Measurements from ENCODE around the gene TMEM94. TPM values are rescaled to one million over a fixed set of nuclear protein-coding genes. Genes with fewer than 3 reads are reported as not detected.

TMEM94 gene
- total RNA-seq, 1 experiment from 2014 or later = 61.4 TPM

DNA sequence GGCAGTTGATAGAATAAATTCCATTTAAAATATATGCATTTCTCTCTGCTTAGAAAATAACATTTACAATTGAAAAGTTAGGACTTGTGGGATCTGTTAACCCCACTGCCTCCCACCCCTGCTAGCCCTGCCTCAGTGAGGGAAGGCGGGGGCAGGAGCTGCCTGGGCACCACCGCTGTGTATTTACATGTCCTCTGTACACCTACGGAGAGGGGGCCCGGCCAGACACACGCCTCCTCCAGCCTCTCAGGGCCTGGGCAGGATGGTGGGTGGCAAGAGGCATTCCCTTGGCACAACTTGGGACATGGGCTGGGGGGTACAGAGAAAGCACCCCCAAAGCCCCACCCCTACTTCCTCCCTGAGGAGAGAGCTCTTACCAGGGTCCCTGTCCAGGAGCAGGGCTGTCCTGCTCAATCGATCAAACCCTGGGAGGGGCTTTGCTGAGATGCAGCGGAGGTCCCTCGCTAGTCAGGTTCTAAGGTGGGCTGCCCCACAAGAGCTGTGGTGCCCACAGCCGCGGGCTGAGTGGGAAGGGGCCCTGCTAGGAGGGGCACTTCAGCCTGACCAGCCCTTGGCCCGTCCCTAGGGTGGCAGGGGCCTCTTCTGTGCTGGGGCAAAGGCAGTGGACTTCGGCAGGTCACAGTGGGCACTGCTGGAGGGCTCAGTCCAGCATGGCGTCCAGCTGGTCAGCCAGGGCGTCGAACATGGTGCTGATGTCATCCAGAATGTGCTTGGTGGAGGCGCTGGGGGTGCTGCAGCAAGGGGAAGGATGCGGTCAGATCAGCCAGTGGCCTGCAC, 44.2 kb downstream of the TMEM94 start:
- no peak overlapping the region; a peak in 2 of 7 replicates for H3K27ac Mint-ChIP-seq
- Histone ChIP-seq H3K4me2 (ENCODE audit: insufficient read depth, insufficient read length, low read length) (no peak overlapping the region), H2BK15ac (ENCODE audit: low read depth, low read length) (no peak overlapping the region), H3K14ac (ENCODE audit: insufficient read depth, low read length) (no peak overlapping the region), H3K27me3 (ENCODE audit: insufficient read depth, low read length) (no peaks in the 10 kb centered on the region), H3K23ac (ENCODE audit: insufficient read length, low read depth, low read length) (no peak overlapping the region), H3T11ph (ENCODE audit: low read length) (no peak overlapping the region), H3K4ac (ENCODE audit: low read depth, low read length) (no peak overlapping the region), H3K23me2 (ENCODE audit: insufficient read length, low read depth, low read length, poor library complexity, severe bottlenecking) (no peaks in the 10 kb centered on the region), H3K9ac (ENCODE audit: extremely low read depth, insufficient read length, low read length) (no peak overlapping the region), H4K5ac (ENCODE audit: insufficient read length, low read depth, low read length) (no peak overlapping the region), H4K8ac (replicated peaks; ENCODE audit: insufficient read length, low read depth, low read length) (no peak overlapping the region), H2BK5ac (ENCODE audit: insufficient read length, low read length) (no peak overlapping the region), H3K18ac (ENCODE audit: insufficient read length, low read depth, low read length) (no peak overlapping the region), H3K9me3 (ENCODE audit: control insufficient read depth, low read depth, low read length) (no peaks in the 10 kb centered on the region), H3K4me1 (ENCODE audit: insufficient read depth, low read length) (no peaks in the 10 kb centered on the region), H3K56ac (ENCODE audit: insufficient read length, low read depth, low read length) (no peak overlapping the region), H3K27ac (ENCODE audit: insufficient read length, low read depth, low read length) (no peak overlapping the region), H3K79me1 (ENCODE audit: insufficient read depth, low read depth, low read length, poor library complexity, severe bottlenecking) (no peaks in the 10 kb centered on the region), H2AK5ac (ENCODE audit: insufficient read length, low read length) (no peak overlapping the region), H2BK20ac (ENCODE audit: low read depth, low read length, poor library complexity, severe bottlenecking) (no peak overlapping the region), H3K79me2 (ENCODE audit: insufficient read depth, low read length) (no peaks in the 10 kb centered on the region), H2AFZ (ENCODE audit: low read length) (no peak overlapping the region), H4K20me1 (ENCODE audit: control insufficient read depth, insufficient read depth, insufficient read length) (no peaks in the 10 kb centered on the region), H4K91ac (ENCODE audit: insufficient read length, low read depth, low read length) (no peak overlapping the region), H2BK12ac (ENCODE audit: insufficient read length, low read depth, low read length) (no peak overlapping the region), H2BK120ac (ENCODE audit: low read depth, low read length, poor library complexity, severe bottlenecking) (no peak overlapping the region)
- peaks cover 0 to 44% (median 32%) of the 10 kb centered on the region in 3 experiments; a peak in 5 of 7 replicates for H3K36me3 Mint-ChIP-seq (ENCODE audit: insufficient read depth in 1 of 3, low read depth in 3 of 3)
- WGBS (ENCODE audit: extremely low coverage, insufficient read length, low lambda C conversion rate) = no CpG with 5 or more reads among the region's 17 CpGs
- TF ChIP-seq, protein P1, sequence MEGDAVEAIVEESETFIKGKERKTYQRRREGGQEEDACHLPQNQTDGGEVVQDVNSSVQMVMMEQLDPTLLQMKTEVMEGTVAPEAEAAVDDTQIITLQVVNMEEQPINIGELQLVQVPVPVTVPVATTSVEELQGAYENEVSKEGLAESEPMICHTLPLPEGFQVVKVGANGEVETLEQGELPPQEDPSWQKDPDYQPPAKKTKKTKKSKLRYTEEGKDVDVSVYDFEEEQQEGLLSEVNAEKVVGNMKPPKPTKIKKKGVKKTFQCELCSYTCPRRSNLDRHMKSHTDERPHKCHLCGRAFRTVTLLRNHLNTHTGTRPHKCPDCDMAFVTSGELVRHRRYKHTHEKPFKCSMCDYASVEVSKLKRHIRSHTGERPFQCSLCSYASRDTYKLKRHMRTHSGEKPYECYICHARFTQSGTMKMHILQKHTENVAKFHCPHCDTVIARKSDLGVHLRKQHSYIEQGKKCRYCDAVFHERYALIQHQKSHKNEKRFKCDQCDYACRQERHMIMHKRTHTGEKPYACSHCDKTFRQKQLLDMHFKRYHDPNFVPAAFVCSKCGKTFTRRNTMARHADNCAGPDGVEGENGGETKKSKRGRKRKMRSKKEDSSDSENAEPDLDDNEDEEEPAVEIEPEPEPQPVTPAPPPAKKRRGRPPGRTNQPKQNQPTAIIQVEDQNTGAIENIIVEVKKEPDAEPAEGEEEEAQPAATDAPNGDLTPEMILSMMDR (conservative IDR thresholded peaks at IDR 0.05) = no peak
- H3K4me3 Mint-ChIP-seq = no peak overlapping the region
- no peak for DNase-seq
- H3K9me3 Mint-ChIP-seq = no peaks in the 10 kb centered on the region
- H3K27me3 Mint-ChIP-seq (ENCODE audit: low read depth) = no peaks in the 10 kb centered on the region; the same call in 1 of the 2 replicates
- no peaks in the 10 kb centered on the region for H3K4me1 Mint-ChIP-seq
